H1 (cell line): Measurements from ENCODE around the gene EIPR1. TPM values are rescaled to one million over a fixed set of nuclear protein-coding genes. Genes with fewer than 3 reads are reported as not detected.

Experiments
- CTCF ChIA-PET: fragments of 300-600 bp; sonication (Branson Sonifier 250); formaldehyde crosslinking; loops from one replicate; lab custom pipeline; 2021; ENCODE audit not compliant: partially characterized antibody; lab: Charles Lee
- POLR2A ChIA-PET: fragments of 300-600 bp; sonication (Branson Sonifier 250); formaldehyde crosslinking; loops from one replicate; lab custom pipeline; 2021; ENCODE audit warnings: inconsistent platforms; ENCODE audit not compliant: partially characterized antibody; lab: Charles Lee
- DNase-seq, 2 experiments: peaks; one replicate each; pipeline versions ENCODE4 v3.0.0 to v3.0.0-alpha.2; 2010 to 2022; ENCODE audit warnings: low spot score in 2 of 2, low read depth in 1 of 2, mixed read lengths in 1 of 2
- FAIRE-seq: peaks from 2 replicates; lab custom pipeline; 2011; peaks lifted over from hg19 to GRCh38; lab: Jason Lieb, UNC
- H2AFZ ChIP-seq: 2 replicates; pipeline ENCODE4 v1.8.1; 2012; ENCODE audit warnings: low read length, inconsistent platforms
- H2AK5ac ChIP-seq: 2 replicates; pipeline ENCODE4 v1.6.1; 2013; ENCODE audit warnings: low read depth, low read length
- H2BK120ac ChIP-seq: replicated peaks from 2 replicates; pipeline ENCODE3; 2013; ENCODE audit warnings: low read depth, low read length, inconsistent platforms
- H2BK12ac ChIP-seq: 2 replicates; pipeline ENCODE4 v1.6.1; 2013; ENCODE audit warnings: low read depth, low read length
- H2BK15ac ChIP-seq: 2 replicates; pipeline ENCODE4 v1.6.1; 2013; ENCODE audit warnings: low read length
- H2BK20ac ChIP-seq: 2 replicates; pipeline ENCODE4 v1.6.1; 2013; ENCODE audit warnings: low read length
- H2BK5ac ChIP-seq: 2 replicates; pipeline ENCODE4 v1.6.1; 2013; ENCODE audit warnings: low read depth, low read length
- H3K14ac ChIP-seq: 2 replicates; pipeline ENCODE4 v1.6.1; 2013; ENCODE audit warnings: inconsistent platforms; ENCODE audit not compliant: insufficient read length
- H3K18ac ChIP-seq: 2 replicates; pipeline ENCODE4 v1.6.1; 2013; ENCODE audit warnings: low read length; ENCODE audit errors: extremely low read depth
- H3K23ac ChIP-seq: 2 replicates; pipeline ENCODE4 v1.6.1; 2013; ENCODE audit warnings: inconsistent platforms; ENCODE audit not compliant: insufficient read length
- H3K23me2 ChIP-seq: 2 replicates; pipeline ENCODE4 v1.6.1; 2013; ENCODE audit warnings: low read depth, low read length
- H3K27ac ChIP-seq: 2 replicates; pipeline ENCODE4 v1.6.1; 2011; ENCODE audit warnings: low read depth, low read length, inconsistent platforms
- H3K27me3 ChIP-seq, 4 experiments: replicated peaks in 1 of 4; 1 replicate in 1 of 4; 2 replicates in 3 of 4; pipeline versions ENCODE4 v1.6.1 to v1.8.1; 2011 to 2013; ENCODE audit warnings: low read length in 3 of 4, mild to moderate bottlenecking in 3 of 4, inconsistent platforms in 2 of 4, mixed read lengths in 2 of 4, moderate library complexity in 1 of 4; ENCODE audit not compliant: control insufficient read depth in 3 of 4, insufficient read depth in 3 of 4; ENCODE audit errors: extremely low read depth in 1 of 4
- H3K36me3 ChIP-seq, 4 experiments: 2 replicates each; pipeline versions ENCODE4 v1.6.1 to v1.8.1; 2011 to 2013; ENCODE audit warnings: mild to moderate bottlenecking in 4 of 4, low read length in 3 of 4, moderate library complexity in 2 of 4, control low read depth in 1 of 4, inconsistent platforms in 1 of 4; ENCODE audit not compliant: insufficient read depth in 4 of 4, control insufficient read depth in 2 of 4
- H3K4ac ChIP-seq: replicated peaks from 2 replicates; pipeline ENCODE3; 2013; ENCODE audit warnings: low read length, low read depth, mixed read lengths, inconsistent platforms; ENCODE audit not compliant: insufficient read length
- H3K4me1 ChIP-seq, 4 experiments: replicated peaks in 1 of 4; 1 replicate in 1 of 4; 2 replicates in 3 of 4; pipeline versions ENCODE4 v1.6.1 to v1.8.1; 2011 to 2013; ENCODE audit warnings: low read length in 3 of 4, inconsistent platforms in 2 of 4, mixed read lengths in 1 of 4; ENCODE audit not compliant: insufficient read depth in 4 of 4, control insufficient read depth in 3 of 4
- H3K4me2 ChIP-seq, 2 experiments: 2 replicates each; pipeline versions ENCODE4 v1.6.1 to v1.8.1; 2011 to 2013; ENCODE audit warnings: low read depth in 2 of 2, low read length in 2 of 2, control low read depth in 1 of 2, inconsistent platforms in 1 of 2, mild to moderate bottlenecking in 1 of 2; ENCODE audit not compliant: insufficient read depth in 1 of 2
- H3K4me3 ChIP-seq, 4 experiments: fragments of 200-600, 300-600 bp in 1 of 4; sonication (generic), shearing (Covaris generic), sonication (Bioruptor Twin) in 1 of 4; 2 replicates each; pipeline versions ENCODE4 v1.5.1 to v1.8.1; 2011 to 2016; ENCODE audit warnings: low read length in 4 of 4, low read depth in 3 of 4, control low read depth in 2 of 4, inconsistent platforms in 2 of 4, mild to moderate bottlenecking in 2 of 4, mixed read lengths in 1 of 4, moderate library complexity in 1 of 4; ENCODE audit not compliant: insufficient read depth in 2 of 4; ENCODE audit errors: extremely low read depth in 1 of 4
- H3K56ac ChIP-seq: replicated peaks from 2 replicates; pipeline ENCODE3; 2013; ENCODE audit warnings: low read depth, mild to moderate bottlenecking, mixed read lengths, low read length, inconsistent platforms; ENCODE audit not compliant: insufficient read length
- H3K79me1 ChIP-seq: 2 replicates; pipeline ENCODE4 v1.6.1; 2013; ENCODE audit warnings: low read depth, low read length, control low read depth
- H3K79me2 ChIP-seq, 2 experiments: 2 replicates each; pipeline versions ENCODE4 v1.6.1 to v1.8.1; 2012 to 2013; ENCODE audit warnings: low read length in 2 of 2, mild to moderate bottlenecking in 2 of 2, inconsistent platforms in 1 of 2; ENCODE audit not compliant: insufficient read depth in 2 of 2, control insufficient read depth in 1 of 2
- H3K9ac ChIP-seq, 4 experiments: replicated peaks in 1 of 4; 1 replicate in 1 of 4; 2 replicates in 3 of 4; pipeline versions ENCODE4 v1.6.1 to v1.8.1; 2011 to 2013; ENCODE audit warnings: low read depth in 3 of 4, low read length in 3 of 4, control low read depth in 2 of 4, mild to moderate bottlenecking in 2 of 4, moderate library complexity in 2 of 4, inconsistent platforms in 1 of 4; ENCODE audit errors: extremely low read depth in 1 of 4
- H3K9me3 ChIP-seq, 2 experiments: 2 replicates each; pipeline versions ENCODE4 v1.6.1 to v1.8.1; 2012 to 2013; ENCODE audit warnings: mild to moderate bottlenecking in 2 of 2, moderate library complexity in 2 of 2, control low read depth in 1 of 2, inconsistent platforms in 1 of 2, low read depth in 1 of 2, low read length in 1 of 2, mixed read lengths in 1 of 2; ENCODE audit not compliant: insufficient read depth in 2 of 2
- H4K20me1 ChIP-seq, 2 experiments: replicated peaks in 1 of 2; 2 replicates each; pipeline versions ENCODE3 to v1.8.1; 2011 to 2013; ENCODE audit warnings: inconsistent platforms in 2 of 2, low read length in 2 of 2, mild to moderate bottlenecking in 1 of 2; ENCODE audit not compliant: insufficient read depth in 2 of 2, control insufficient read depth in 1 of 2
- H4K5ac ChIP-seq: 2 replicates; pipeline ENCODE4 v1.6.1; 2013; ENCODE audit warnings: low read length, low read depth, mixed read lengths, inconsistent platforms; ENCODE audit not compliant: insufficient read length
- H4K8ac ChIP-seq: 2 replicates; pipeline ENCODE4 v1.8.0; 2013; ENCODE audit warnings: mild to moderate bottlenecking, moderate library complexity, low read length, inconsistent platforms; ENCODE audit not compliant: insufficient read depth; ENCODE audit errors: extremely low read depth
- H4K91ac ChIP-seq: replicated peaks from 2 replicates; pipeline ENCODE3; 2013; ENCODE audit warnings: low read length, mixed read lengths, inconsistent platforms; ENCODE audit not compliant: insufficient read length
- ATF2 ChIP-seq: IDR thresholded peaks from 2 replicates; pipeline ENCODE4 v1.6.1; 2012; ENCODE audit warnings: low read length, inconsistent platforms
- ATF3 ChIP-seq: IDR thresholded peaks from 2 replicates; pipeline ENCODE4 v1.6.1; 2011; ENCODE audit warnings: low read depth, mild to moderate bottlenecking, low read length; ENCODE audit not compliant: insufficient read depth
- BCL11A ChIP-seq, 2 experiments: IDR thresholded peaks; one replicate each; pipeline ENCODE4 v1.6.1; 2011; ENCODE audit warnings: low read depth in 2 of 2, low read length in 2 of 2, mild to moderate bottlenecking in 2 of 2
- CHD1 ChIP-seq: IDR thresholded peaks from 2 replicates; pipeline ENCODE4 v1.6.1; 2012; ENCODE audit warnings: low read depth, low read length, improper control_type of control experiment
- KDM1A ChIP-seq: fragments of 200-600, 300-600 bp; sonication (generic); IDR thresholded peaks from 2 replicates; pipeline ENCODE4 v1.7.1; 2016; ENCODE audit warnings: mild to moderate bottlenecking, low read length, borderline replicate concordance
- MAFK ChIP-seq: IDR thresholded peaks from 2 replicates; pipeline ENCODE4 v1.6.1; 2012; ENCODE audit warnings: low read depth, mild to moderate bottlenecking, improper control_type of control experiment, low read length
- POLR2A ChIP-seq, 2 experiments: IDR thresholded peaks; 1 replicate in 1 of 2; 2 replicates in 1 of 2; pipeline ENCODE4 v1.6.1; 2011; ENCODE audit warnings: low read depth in 2 of 2, low read length in 2 of 2, mild to moderate bottlenecking in 2 of 2; ENCODE audit errors: control extremely low read depth in 1 of 2
- POLR2AphosphoS5 ChIP-seq: IDR thresholded peaks from 2 replicates; pipeline ENCODE4 v1.6.1; 2011; ENCODE audit warnings: low read depth, low read length
- RXRA ChIP-seq: IDR thresholded peaks from 2 replicates; pipeline ENCODE4 v1.6.1; 2011; ENCODE audit warnings: low read depth, mild to moderate bottlenecking, low read length, moderate library complexity; ENCODE audit not compliant: insufficient read depth
- SIRT6 ChIP-seq: IDR thresholded peaks from one replicate; pipeline ENCODE4 v1.7.1; 2012; ENCODE audit warnings: low read length, inconsistent platforms
- SP2 ChIP-seq: IDR thresholded peaks from 2 replicates; pipeline ENCODE4 v1.6.1; 2012; ENCODE audit warnings: mild to moderate bottlenecking, low read length, inconsistent platforms
- TAF1 ChIP-seq: IDR thresholded peaks from 2 replicates; pipeline ENCODE4 v1.6.1; 2011; ENCODE audit warnings: mild to moderate bottlenecking, low read depth, low read length
- TCF12 ChIP-seq: IDR thresholded peaks from 2 replicates; pipeline ENCODE4 v1.6.1; 2011; ENCODE audit warnings: low read depth, mild to moderate bottlenecking, low read length
- WGBS, 2 experiments: shearing (Covaris generic) in 1 of 2; methylation state at CpG; one replicate each; pipeline versions ENCODE4 v1.1.6 to v1.1.7; 2013 to 2015; ENCODE audit warnings: low lambda C conversion rate in 2 of 2, mixed read lengths in 2 of 2, inconsistent platforms in 1 of 2, low coverage in 1 of 2, missing lambda C conversion rate in 1 of 2; ENCODE audit not compliant: insufficient replicate concordance in 2 of 2, insufficient coverage in 1 of 2, insufficient read length in 1 of 2; ENCODE audit errors: extremely low coverage in 1 of 2, missing lambda C conversion rate in 1 of 2; 5-methylcytosine and 5-hydroxymethylcytosine counted together
- polyA plus RNA-seq, 7 experiments: library from polyadenylated mRNA; depleted of rRNA in 3 of 7; stranded (reverse) in 5 of 7; unstranded in 2 of 7; fragments of >200 nt in 5 of 7; fragments of 200-250 nt in 2 of 7; gene quantifications; 1 replicate in 5 of 7; 2 replicates in 1 of 7; 4 replicates in 1 of 7; pipeline versions ENCODE4 v1.2.1 to v1.2.3, GENCODE V29; 2011 to 2013; ENCODE audit warnings: missing spikeins in 2 of 7, mixed read lengths in 2 of 7
- total RNA-seq: library from RNA; stranded (reverse); fragmentation: NEBNext Ultra II Directional; extraction: Animal tissue kit (Norgen Biotek cat#: 25700); gene quantifications from 2 replicates; pipeline ENCODE4 v1.2.1, GENCODE V29; 2021

The EIPR1 gene
- total and polyA plus RNA-seq, 2 of the 8 experiments (the other 6 are each of a cell fraction or from before 2014, with no cell fraction given) = 26.3 to 56.4 TPM

DNA sequence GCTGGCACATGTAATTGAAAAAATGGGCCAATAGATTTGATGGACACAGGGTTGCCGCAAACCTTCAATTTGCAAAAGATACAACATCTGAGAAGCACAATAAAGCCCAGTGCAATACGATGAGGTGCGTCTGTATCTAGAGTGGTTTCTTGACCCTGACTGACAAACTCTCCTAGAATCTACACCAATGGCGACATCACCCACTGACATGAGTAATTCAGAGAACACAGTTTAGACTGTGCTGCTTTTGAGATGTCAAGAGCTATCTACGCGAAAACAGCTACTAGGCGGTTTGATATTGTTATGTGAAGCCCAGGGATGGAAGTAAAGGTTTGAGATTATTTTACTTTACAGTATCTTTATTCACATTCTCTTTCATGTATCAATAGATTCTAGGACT is 104.9 kb downstream of the EIPR1 start:
- Histone ChIP-seq H2BK5ac (no peak overlapping the region), H4K91ac (no peak overlapping the region), H3K56ac (no peak overlapping the region), H3K27me3 (no peaks in the 10 kb centered on the region; a peak in 1 of 7 replicates), H2BK15ac (no peak overlapping the region), H2BK120ac (no peak overlapping the region), H3K79me1 (peaks cover 2% of the 10 kb centered on the region; the same call in 1 of the 2 replicates), H3K36me3 (no peaks in the 10 kb centered on the region), H2BK20ac (no peak overlapping the region), H3K4me2 (no peak overlapping the region), H2BK12ac (no peak overlapping the region), H3K14ac (no peak overlapping the region), H4K5ac (no peak overlapping the region), H3K4me1 (peaks cover 0 to 3% (median 0%) of the 10 kb centered on the region in 4 experiments; a peak in 3 of 7 replicates), H4K8ac (no peak overlapping the region), H2AFZ (no peak overlapping the region), H3K9ac (no peak overlapping the region), H3K23ac (no peak overlapping the region), H3K4ac (no peak overlapping the region), H3K23me2 (no peaks in the 10 kb centered on the region), H3K79me2 (peaks cover 0 to 5% of the 10 kb centered on the region in 2 experiments; a peak in 1 of 4 replicates), H3K27ac (no peak overlapping the region), H2AK5ac (no peak overlapping the region), H3K9me3 (no peaks in the 10 kb centered on the region), H4K20me1 (no peaks in the 10 kb centered on the region), H3K4me3 (no peak overlapping the region), H3K18ac (no peak overlapping the region)
- DNase-seq (no peak), FAIRE-seq (no peak)
- POLR2A ChIA-PET = no interaction called here
- CTCF ChIA-PET = interaction anchor here (0.9 to 1.2 kb wide), 2 partner anchors 13 to 17 kb away, joined by 3 read pairs; no protein-coding TSS in a partner anchor
- WGBS, 2 experiments = 95% methylated on average over 7 of the region's 7 CpGs; no CpG with 5 or more reads in 1 of the 2 experiments
- no peak for TF ChIP-seq POLR2A (IDR thresholded peaks at IDR 0.05; ENCODE audit: control extremely low read depth in 1 of 2, low read depth in 2 of 2, low read length in 2 of 2)
- no peak for TF ChIP-seq POLR2AphosphoS5
- no peak for TF ChIP-seq ATF2
- TF ChIP-seq SP2 = no peak
- TF ChIP-seq MAFK = no peak
- TF ChIP-seq BCL11A (IDR thresholded peaks at IDR 0.05; ENCODE audit: low read depth in 2 of 2, low read length in 2 of 2) = no peak
- no peak for TF ChIP-seq TAF1
- TF ChIP-seq SIRT6 = no peak
- no peak for TF ChIP-seq TCF12
- TF ChIP-seq CHD1 = no peak
- no peak for TF ChIP-seq ATF3
- no peak for TF ChIP-seq KDM1A
- TF ChIP-seq RXRA = no peak
